ENCODE data around the gene TRAPPC2. TPM values are rescaled to one million over a fixed set of nuclear protein-coding genes. Genes with fewer than 3 reads are reported as not detected.
"Not testable (repeated sequence)": the region's sequence is repeated elsewhere in the genome, so short reads cannot be mapped to it uniquely, and the experiment has no call there.

The TRAPPC2 gene
- total RNA-seq, 1 experiment from 2014 or later = 11.4 TPM

- no peaks in the 10 kb centered on the region for H3K36me3 ChIP-seq (ENCODE audit: control insufficient read depth, insufficient read depth, low read length)
- POLR2A ChIA-PET = no interaction called here
- H3K9me3 ChIP-seq (ENCODE audit: control insufficient read depth, insufficient read depth, low read depth, low read length) = no peaks in the 10 kb centered on the region
- H3K4me3 ChIP-seq (ENCODE audit: low read depth in 2 of 2, low read length in 2 of 2) = no peak overlapping the region
- H3K27me3 ChIP-seq (ENCODE audit: control insufficient read depth, insufficient read depth, low read length) = no peaks in the 10 kb centered on the region
- intact Hi-C loops (cut with micrococcal nuclease; ENCODE audit: unreplicated experiment) (no loop called here), in situ Hi-C loops (cut with HindIII; ENCODE audit: low pct_unique_long_range_greater_than_20kb, low sequenced_read_pairs) (no loop called here)
- TF ChIP-seq SIN3A (IDR thresholded peaks at IDR 0.05; ENCODE audit: borderline replicate concordance, insufficient read depth, low read depth, low read length) (no peak), REST (IDR thresholded peaks at IDR 0.05; ENCODE audit: insufficient read depth in 1 of 2, low read depth in 2 of 2, low read length in 1 of 2) (no peak), POLR2AphosphoS5 (IDR thresholded peaks at IDR 0.05; ENCODE audit: low read depth, low read length) (no peak), TCF7L2 (IDR thresholded peaks at IDR 0.05; ENCODE audit: low read depth, low read length) (no peak), CTCF (IDR thresholded peaks at IDR 0.05) (no peak)
- H3K4me1 ChIP-seq (ENCODE audit: control insufficient read depth, insufficient read depth, low read length) = no peaks in the 10 kb centered on the region
- ATAC-seq (no peak), DNase-seq (ENCODE audit: low read depth, low spot score) (no peak)
- no TSS peak for BruUV-seq (replicated peaks)
- CTCF ChIA-PET = no interaction called here
- no peak overlapping the region for H3K27ac ChIP-seq (ENCODE audit: low read length)
Measured at GRCh38 chrX:13673016-13673415, 61.4 kb downstream of the TRAPPC2 start.

GRCh38 chrX:13670197-13670596, 64.2 kb downstream of the TRAPPC2 start:
- no peak for DNase-seq (ENCODE audit: low read depth, low spot score)
- TF ChIP-seq SIN3A (IDR thresholded peaks at IDR 0.05; ENCODE audit: borderline replicate concordance, insufficient read depth, low read depth, low read length) (no peak), REST (IDR thresholded peaks at IDR 0.05; ENCODE audit: insufficient read depth in 1 of 2, low read depth in 2 of 2, low read length in 1 of 2) (no peak), CTCF (IDR thresholded peaks at IDR 0.05) (no peak)
- H3K36me3 ChIP-seq (ENCODE audit: control insufficient read depth, insufficient read depth, low read length) = no peaks in the 10 kb centered on the region
- ChIA-PET CTCF (no interaction called here), POLR2A (no interaction called here)
- H3K4me1 ChIP-seq (ENCODE audit: control insufficient read depth, insufficient read depth, low read length) = no peaks in the 10 kb centered on the region
- no peak overlapping the region for H3K27ac ChIP-seq (ENCODE audit: low read length)
- H3K9me3 ChIP-seq (ENCODE audit: control insufficient read depth, insufficient read depth, low read depth, low read length) = no peaks in the 10 kb centered on the region
- in situ Hi-C loops (cut with HindIII; ENCODE audit: low pct_unique_long_range_greater_than_20kb, low sequenced_read_pairs) = no loop called here
- H3K4me3 ChIP-seq (ENCODE audit: low read depth in 2 of 2, low read length in 2 of 2) = no peak overlapping the region
- intact Hi-C loops (cut with micrococcal nuclease; ENCODE audit: unreplicated experiment) = no loop called here
- no peak for ATAC-seq
- no TSS peak for BruUV-seq (replicated peaks)
- no peaks in the 10 kb centered on the region for H3K27me3 ChIP-seq (ENCODE audit: control insufficient read depth, insufficient read depth, low read length)

GRCh38 chrX:13669755-13670154, 64.7 kb downstream of the TRAPPC2 start:
- H3K4me3 ChIP-seq (ENCODE audit: low read depth in 2 of 2, low read length in 2 of 2); H3K9me3 ChIP-seq (ENCODE audit: control insufficient read depth, insufficient read depth, low read depth, low read length); H3K4me1 ChIP-seq (ENCODE audit: control insufficient read depth, insufficient read depth, low read length); H3K27me3 ChIP-seq (ENCODE audit: control insufficient read depth, insufficient read depth, low read length); H3K36me3 ChIP-seq (ENCODE audit: control insufficient read depth, insufficient read depth, low read length); POLR2A ChIA-PET; BruUV-seq (replicated peaks); ATAC-seq; H3K27ac ChIP-seq (ENCODE audit: low read length); CTCF ChIA-PET; in situ Hi-C loops (cut with HindIII; ENCODE audit: low pct_unique_long_range_greater_than_20kb, low sequenced_read_pairs); DNase-seq (ENCODE audit: low read depth, low spot score); intact Hi-C loops (cut with micrococcal nuclease; ENCODE audit: unreplicated experiment): not testable (repeated sequence)

Data from Panc1 (cell line).